GM21367 (cell line): ENCODE data around the gene TRIO.

Experiments used
- ATAC-seq: cut with Tn5 transposase; IDR thresholded peaks from one replicate; pipeline ENCODE4 v1.9.1; 2021; ENCODE audit not compliant: unreplicated experiment

Gene TRIO

DNA sequence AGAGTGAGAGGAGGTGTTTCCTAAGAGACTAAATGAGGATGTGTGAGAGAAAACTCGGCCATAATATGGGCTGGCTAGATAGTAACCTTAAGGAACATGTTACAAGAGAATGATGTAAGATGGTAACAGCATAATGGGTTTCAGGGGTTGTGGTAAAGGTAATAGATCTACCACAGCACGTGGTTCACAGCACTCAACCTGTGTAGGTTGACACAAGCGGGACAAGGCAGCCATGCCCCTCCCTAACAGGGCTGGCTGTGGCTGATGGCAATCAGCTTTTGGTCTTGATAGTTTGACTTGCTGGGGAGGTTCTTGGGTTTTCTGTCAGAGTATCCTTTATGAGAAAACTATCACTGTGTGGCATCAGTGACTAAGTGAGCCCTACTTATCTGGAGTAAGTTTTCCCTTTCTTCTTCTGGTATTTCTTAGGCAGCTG, 138.6 kb downstream of the TRIO start:
- no peak for ATAC-seq

DNA sequence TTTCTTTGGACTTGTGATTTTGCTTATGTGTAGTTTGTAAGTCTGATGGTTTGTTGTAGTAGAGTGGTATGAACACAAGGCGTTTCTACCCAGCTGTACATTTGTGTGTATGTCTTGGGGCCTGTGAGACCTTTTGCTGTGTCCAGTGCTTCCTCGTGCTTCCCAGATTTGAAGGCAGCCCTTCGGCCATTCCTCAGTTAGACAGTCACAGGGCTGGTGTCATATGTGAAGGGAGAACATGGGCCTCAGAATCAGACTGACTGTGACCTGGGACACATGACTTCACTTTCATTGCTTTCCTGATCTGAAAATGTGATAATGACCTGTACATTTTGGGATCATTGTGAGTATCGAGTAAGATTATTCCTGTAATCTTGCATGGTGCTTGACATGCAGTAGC, 140.0 kb downstream of the TRIO start:
- no peak for ATAC-seq

DNA sequence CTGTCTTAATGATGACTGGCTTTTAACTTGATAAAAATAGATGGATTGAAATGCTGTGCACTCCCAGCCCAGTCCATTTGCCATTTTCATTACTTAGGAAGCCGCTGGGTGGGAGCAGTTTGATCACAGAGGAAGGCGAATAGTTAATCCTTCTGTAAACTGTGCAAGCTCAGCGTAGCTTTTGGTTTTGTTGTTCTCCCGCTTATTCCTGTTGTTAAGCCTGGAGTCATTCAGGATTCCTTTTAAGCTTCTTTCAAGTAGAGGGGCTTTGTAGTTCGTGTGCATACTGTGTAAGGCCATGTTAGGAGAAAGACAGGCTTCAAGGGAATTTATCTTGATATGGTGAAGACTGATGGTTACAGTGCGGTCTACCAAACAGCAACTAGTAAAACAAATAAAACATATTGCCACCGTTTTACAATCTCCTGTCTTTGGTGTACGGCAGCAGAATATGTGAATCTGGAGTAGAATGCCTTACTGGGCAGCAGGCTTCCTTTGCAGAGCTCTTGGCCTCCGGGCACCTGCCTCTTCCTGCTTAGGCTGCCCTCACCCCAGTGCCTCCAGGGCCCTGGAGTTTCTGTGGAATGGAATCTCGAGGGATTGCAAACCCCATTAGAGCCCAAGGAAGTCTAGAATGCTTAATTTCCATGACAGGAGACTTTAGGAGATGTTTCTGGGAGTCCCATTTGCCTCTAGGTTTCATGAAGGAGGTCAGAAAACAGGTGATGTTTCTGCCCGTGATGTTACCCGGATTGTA, 141.4 kb downstream of the TRIO start:
- no peak for ATAC-seq

DNA sequence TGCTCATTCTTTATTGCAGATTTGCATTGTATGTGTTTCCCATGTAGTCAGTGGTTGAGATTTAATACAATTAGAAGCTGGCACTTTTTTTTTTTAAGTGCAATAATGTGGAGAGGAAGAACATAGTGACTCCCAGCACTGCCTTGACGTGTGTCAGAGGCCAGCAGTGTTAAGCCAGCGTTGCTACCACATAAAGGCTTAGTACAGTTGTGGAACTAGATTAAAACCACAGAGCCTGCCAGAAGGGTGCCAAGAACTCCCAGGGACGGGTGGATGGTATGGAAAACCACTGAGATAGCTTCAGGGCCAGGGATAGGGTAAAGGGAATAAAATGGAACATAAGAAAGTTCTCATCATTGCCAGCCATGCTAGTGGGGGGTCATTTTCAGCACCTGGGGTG, 142.9 kb downstream of the TRIO start:
- ATAC-seq: no peak

DNA sequence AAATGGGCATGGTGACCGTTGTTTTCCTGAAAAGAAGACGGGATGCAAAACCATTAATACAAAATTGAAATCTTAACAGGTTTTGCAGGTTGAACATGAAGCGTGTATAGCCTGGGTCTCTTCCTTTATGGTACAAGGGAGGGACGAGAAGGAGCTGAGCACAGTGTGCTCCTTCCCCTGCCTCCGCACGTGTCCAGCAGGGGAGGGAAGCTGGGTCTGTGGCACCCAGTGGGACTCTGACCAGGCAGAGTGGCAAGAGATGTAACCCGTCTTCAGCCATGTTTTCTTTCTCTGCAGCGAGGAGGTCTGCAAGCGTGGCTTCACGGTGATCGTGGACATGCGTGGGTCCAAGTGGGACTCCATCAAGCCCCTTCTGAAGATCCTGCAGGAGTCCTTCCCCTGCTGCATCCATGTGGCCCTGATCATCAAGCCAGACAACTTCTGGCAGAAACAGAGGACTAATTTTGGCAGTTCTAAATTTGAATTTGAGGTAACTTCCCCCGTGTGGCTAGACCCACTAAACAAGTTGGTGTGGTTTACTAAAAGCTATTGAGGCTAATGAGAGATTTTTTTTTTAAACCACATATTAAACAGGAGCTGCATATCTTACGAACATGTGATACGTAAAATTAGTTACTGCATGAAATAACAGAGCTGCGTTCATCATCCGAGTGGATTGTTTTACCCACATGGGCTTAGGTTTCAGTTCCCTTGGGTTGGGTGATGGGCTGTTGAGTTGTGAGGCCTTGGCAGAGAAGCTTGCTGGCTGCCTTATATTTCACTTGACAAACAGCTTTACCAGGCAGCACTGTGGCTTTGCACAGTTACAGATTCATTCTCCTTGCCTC, 143.7 kb downstream of the TRIO start:
- ATAC-seq: peak; percentile 89

DNA sequence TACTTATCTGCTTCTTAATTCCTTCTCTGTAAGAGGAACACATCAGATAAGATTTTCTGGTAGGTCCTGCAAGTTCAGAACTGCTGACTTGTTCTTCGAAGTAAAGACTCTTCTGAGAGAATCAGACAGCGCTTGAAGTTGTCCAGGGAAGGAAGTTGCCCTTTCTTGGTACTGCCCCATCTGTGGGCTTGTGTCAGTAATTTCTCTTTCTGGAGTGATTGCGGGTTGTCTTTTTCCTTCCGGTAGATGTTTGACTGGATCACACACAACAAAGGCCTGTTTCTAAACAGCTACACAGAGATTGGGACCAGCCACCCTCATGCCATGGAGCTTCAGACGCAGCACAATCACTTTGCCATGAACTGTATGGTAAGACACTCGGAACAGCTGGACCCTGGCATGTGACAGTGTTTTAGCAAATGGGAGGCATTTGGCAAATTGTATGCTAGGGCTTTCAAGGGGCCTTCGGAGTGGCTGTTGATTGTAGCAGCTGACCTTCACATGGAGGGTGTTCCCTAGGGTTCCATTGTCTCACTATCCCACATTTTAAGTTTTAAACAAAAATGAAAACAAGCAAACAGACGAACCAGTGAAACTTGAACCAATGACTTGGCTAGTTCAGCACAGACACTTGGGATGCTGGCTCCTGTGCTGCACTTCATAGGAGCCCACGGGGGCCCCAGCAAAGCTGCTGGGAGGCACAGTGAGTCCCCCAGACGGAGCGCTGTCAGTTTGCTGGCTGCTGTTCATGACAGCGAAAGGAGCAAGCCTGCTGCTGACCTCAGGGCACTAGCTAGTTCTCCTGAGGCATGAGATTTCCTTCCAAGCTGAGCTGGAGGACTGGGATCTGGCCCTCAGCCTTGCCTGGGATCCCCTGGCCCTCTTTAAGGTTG, 149.9 kb downstream of the TRIO start:
- ATAC-seq: no peak

DNA sequence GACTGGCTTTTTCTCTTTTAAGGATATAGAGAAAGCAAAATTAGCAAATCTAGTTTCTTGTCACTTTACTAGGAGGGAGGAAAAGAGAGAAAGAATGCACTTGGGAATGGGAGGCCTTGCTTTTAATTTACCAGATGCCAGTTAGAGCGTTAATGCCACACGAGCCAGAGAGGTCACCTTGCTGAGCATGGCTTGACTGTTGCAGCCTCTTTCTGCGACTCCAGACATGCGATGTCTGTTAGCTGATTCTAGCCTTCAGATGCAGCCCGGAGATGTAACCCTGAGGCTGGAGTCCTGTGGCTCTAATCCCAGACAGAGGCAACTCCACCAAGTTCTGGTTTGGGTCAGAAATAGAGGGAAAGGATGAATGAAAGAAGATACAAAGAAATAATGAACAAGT, 152.5 kb downstream of the TRIO start:
- ATAC-seq: no peak

DNA sequence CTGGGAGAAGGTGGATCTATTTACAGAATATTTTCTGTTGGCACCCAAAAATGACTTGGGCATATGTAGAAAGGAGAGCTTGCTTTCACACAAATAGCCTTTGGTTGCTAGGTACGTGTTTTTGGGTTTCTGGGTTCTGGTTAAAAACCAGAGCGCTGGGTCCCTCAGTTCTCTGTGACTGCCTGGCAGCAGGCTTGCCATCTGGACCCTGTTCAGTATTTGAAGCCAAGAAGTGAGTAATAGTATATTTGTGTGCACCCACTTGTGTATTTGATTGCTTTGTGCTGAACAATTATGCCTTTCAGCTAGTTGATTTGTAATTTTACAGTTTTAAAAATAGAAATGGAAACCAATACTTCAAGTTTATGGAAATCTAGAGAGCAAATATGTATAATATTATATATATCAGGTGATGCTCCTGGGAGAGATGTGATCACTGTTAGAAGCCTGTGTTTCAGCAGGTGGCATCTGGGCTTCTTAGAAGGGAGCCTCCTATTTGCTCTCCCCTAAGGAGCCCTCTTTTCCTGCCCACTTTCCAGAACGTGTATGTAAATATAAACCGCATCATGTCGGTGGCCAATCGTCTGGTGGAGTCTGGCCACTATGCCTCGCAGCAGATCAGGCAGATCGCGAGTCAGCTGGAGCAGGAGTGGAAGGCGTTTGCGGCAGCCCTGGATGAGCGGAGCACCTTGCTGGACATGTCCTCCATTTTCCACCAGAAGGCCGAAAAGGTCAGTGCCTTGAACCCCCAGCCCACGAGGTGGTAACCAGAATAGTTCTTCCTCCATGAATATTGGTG, 153.6 kb downstream of the TRIO start:
- no peak for ATAC-seq

DNA sequence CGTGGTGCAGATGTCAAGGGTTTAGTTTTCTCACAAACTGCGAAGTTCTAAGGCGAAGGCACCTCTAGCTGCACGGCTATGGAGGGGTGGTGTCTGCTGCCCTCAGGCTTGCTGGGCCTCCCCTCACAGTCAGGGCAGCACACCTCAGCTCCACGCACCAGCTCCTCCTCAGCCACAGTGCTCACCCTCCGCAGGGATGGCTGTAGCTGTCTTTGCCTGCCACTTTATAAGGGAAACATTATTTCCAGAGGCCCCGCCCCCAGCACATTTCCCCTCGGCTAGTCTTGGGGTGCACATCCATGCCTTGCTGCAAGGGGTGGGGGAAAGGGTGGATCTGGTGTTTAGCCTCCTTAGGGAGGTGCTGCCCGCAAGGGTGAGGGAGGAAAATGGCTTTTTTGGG, 154.6 kb downstream of the TRIO start:
- ATAC-seq: no peak

DNA sequence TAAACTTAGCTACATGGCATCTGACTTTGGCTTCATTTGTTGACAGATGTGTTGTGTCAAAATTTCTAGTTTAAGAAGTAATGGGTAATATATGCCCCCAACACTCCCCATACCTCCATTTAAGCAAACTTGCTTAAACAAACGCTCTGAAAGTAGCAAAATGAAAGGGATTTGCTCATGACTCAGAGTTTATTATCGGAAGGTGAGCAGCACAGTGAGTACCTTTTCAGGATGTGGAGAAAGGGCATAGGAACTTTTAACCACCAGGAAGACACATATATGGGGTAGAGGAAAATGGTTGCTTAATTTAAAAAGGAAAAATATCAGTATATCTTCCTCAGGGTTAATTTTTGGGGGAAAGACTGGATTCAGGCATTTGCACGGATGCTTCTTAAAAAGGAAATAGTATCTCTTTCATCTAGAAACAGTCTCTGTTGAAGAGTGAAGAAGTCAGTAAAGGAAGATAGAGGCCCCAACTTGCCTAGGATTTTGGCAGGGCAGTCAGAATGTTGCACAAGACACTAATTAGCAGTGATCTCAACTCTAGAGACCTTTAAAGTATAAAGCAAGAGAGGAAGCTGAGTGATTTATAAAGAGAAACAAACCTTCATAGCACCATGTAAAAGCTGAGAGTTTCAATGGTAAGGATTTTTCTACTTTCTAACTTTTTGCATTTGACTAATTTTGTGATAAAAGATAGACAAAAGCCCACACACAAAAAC, 155.1 kb downstream of the TRIO start:
- ATAC-seq: no peak

DNA sequence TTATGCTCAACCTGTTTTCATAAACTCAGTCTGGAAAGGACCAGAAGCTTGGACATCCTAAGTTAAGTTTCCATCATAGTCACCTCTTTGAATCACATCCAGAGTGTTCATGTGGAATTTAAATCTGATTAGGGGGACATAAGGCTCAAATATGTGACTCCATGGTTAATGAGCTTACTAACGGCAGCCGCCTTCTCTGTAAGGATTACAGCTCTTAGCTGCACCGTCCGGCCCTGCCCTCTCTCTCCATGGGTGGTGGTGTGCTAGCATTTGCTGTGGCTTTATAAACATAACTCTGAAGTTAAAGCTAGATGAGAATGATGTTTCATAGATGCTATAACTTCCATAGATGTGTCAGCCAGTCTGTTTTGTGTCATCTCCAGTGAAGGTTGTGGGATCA, 156.5 kb downstream of the TRIO start:
- ATAC-seq: no peak

DNA sequence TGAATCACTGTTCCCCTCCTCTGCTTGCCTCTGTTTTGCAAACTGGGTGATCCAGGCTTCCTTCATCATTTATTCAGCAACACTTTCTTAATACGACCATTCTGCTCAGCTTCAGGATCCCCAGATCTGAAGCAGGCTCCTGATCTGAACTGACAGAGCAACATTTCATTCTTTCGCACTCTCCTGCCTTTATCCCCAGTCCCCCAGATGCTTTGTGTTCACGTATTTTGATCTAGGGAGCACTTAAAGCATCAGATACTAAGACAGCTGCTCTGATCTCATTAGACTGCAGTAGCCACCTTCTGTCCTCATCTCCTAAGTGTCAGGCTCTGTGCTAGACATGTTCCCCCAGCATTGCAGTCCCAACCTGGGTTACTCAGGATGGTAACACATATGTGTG, 158.0 kb downstream of the TRIO start:
- no peak for ATAC-seq

DNA sequence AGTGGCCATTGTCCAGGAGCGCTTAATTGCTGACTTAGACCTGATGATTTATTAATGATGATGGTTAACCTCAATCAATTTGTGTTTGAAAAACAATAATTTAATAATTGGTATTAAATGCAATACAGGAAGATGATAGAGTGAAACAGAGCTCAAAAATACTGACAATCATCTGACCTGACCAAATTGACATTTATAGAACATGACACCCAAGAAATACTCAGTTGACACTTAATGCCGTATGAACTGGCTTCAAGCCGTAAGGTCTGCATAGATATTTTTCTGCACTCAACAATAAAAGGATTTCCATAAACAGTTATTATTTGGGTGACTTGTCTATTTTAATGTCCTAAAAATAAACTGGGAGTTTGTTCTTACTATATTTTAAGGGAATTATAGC, 159.2 kb downstream of the TRIO start:
- ATAC-seq: no peak

DNA sequence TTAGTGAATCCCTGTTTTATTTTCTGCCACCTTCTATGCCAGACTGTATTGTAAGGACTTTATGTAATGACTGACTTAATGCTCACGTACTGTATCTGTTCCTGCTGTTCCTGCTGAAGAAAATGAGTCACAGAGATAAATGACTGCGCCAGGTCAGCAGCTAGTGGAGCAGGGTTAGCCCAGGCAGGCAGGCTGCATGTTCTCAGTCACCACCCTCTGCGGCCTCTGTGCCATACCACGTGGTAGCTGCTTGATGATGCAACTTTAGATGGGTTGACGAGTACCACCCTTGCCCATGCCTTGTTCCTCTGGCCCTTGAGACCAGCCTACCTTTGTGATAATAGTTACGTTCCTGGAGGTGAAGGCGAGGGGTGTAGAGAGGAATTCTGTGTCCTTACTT, 161.9 kb downstream of the TRIO start:
- ATAC-seq: no peak

DNA sequence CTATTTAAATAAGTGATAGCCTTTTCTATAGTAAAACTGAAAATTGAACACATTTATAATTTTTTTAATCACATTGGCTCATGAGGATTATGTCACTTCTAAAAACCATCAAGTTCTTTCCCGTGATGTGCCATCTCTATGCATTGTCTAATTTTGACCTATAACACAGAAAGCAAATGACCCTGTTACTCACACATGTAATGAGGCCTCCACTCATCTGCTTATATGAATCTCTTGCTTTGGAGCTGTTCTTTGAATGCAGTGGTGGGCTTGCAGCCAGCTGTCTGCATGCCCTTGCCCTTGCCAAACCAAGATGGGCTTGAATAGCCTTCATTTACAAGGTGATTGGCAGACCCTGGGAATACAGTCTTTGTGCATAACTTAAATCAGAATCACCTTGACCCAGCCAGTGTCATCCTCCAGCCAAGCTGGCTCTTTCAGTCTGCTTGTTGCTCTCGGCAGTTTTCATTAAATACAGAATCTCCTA, 163.2 kb downstream of the TRIO start:
- ATAC-seq: no peak

DNA sequence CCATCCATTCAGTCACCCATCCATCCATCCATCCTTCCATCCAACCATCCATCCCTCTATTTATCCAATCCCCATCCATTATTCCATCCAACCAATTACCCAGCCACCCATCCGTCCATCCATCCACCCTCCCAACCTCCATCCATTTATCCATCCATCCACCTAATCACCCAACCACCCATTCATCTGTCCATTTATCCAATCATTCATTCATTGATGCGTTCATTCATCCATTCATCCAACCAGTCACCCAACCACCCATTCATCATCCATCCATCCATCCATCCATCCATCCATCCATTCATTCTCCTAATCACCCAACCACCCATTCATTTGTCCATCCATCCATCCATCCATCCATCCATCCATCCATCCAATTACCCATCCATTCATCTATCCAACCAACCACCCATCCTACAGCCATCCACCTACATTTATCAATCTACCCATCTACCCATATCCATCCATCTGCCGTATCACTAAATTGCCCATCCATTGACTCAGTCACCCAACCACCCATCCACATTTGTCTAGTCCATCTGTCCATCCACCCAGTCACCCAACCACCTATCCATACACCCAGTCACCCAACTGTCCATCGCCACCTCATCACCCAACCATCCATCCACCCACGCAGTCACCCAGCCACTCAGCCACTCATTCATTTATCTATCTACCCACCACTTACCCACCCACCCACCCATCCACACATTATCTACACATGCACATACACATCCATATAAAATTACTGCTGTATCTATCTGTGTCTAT, 165.4 kb downstream of the TRIO start:
- no peak for ATAC-seq

DNA sequence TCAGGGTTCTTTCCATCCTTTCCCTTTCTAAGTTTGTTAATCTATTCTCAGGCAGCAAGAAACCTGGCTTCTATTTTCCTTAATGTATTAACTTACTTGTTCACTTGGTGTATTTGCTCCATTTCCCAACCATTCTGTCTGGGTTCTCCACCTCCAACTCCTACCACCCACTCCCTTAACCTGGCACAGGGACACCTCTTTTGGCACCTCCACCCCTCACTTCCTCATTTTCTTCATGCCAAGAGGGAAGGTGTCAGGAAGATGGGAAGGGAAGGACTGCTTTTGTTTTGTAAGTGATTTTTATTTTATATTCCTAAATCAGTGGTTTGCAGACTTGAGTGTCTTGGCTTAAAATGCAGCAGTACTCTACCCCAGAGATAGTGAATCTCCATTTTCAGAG, 166.1 kb downstream of the TRIO start:
- no peak for ATAC-seq

DNA sequence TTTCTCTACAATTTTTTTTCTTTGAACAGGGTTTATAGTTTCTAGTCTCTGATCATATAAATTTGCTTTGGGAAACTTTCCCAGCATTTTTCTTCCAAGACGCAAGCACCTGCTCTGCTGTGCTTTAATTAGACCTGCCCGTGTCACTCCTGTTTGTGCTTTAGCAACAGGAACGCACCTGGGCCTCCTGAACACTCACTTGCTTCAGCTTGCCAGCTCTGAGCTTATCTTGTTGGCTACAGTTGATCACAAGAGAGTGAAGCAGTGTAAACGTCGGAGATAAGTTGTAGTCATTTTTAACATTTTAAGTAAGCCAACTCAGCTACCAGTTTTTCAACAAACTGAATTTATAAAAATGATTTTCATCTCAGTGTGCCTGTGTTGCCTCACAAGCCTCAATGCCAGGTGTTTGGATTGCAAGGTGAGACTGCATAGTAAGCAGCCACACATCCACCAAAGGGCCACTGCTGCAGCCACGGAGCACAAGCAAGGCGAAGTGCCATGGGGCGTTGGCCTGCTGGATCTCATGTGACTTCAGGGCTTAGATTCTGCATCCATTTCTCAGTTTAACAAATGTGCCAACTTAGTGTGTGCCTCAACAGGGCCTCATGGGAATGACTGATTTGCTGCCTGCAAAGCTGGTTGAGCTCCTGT, 166.9 kb downstream of the TRIO start:
- no peak for ATAC-seq

DNA sequence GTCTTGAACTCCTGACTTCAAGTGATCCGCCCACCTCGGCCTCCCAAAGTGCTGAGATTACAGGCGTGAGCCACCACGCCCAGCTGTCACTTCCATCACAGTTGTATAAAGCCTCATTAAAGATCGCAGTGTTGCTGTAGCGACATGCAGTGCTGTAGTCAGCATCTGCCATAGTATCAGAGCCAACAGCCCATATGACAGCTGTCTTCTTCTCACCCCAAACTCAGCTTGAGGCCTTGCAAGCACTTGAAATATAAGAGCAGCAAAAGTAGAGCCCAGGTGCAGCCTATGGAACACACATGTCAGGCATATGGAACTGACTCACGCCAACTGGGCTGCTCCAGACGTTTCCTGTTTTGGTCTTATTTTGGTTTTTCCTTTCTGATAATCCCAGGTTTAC, 167.8 kb downstream of the TRIO start:
- no peak for ATAC-seq
